GM18502 (cell line): Measurements from ENCODE around the gene NAA40.

Experiments used
- ATAC-seq: cut with Tn5 transposase; IDR thresholded peaks from one replicate; pipeline ENCODE4 v1.9.1; 2021; ENCODE audit warnings: mild to moderate bottlenecking; ENCODE audit not compliant: unreplicated experiment, poor library complexity

The NAA40 gene

GRCh38 chr11:63938479-63939396 is at the start of gene NAA40:
Gene NAA40, plus strand, starts transcription at chr11:63939002. Its CDS starts 95 bp downstream, at chr11:63939097.
- ATAC-seq = peak; percentile 92

GRCh38 chr11:63889344-63889743 is 49.5 kb upstream of the NAA40 start:
- ATAC-seq = no peak

DNA sequence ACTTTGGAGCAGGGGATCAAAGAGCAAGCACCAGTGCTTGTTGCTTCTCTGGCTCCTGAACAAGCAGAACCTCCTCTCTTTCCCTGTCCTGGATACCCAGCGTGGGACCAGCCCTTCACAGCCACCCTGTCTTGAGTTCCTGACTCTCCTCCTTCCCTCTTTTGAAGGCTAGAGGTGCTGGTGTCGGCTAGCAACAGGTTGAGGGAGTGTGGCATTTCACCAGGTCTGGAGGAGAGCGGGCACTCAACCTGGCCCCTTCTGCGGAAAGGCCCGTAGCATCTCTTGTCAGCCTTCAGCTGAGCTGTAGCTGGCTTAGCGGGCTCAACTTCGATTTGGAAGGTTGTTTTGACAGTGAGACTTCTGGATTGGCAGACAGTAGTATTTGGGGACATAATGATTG is 48.4 kb upstream of the NAA40 start:
- no peak for ATAC-seq

DNA sequence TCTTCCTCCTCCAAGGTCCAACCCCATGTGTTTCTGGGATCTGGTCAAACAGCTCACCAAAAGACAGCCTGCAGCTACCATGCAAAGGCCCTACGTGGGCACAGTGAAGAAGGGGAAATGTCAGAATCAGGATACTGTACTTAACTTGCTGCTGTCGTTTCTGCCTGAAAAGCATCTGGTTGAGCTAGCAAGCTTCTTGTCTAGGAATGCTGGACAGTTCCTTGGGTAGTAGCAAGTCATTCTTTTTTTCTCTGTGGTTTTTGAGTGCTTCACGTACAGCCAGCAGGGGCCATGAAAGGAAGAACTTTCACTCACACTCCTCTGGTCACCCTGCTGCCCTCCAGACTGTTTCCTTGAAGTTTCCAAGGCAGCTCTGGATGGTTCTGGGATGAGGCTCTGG is 46.6 kb upstream of the NAA40 start:
- ATAC-seq = no peak

DNA sequence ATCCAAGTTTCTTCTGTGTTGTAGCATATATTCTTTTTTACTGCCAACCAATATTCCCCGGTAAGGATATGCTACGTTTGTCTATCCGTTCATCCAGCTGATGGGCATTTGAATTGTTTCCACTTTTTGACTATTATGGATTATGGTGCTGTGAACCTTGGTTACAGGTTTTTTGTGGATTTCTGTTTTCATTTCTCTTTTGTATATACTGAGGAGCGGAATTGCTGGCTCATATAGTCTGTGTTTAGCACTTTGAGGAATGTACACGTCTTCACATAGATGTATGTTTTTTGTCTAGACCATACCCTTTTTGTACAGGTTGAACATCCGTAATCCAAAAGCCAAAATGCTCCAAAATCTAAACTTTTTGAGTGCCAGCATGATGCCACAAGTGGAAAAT is 45.4 kb upstream of the NAA40 start:
- no peak for ATAC-seq

DNA sequence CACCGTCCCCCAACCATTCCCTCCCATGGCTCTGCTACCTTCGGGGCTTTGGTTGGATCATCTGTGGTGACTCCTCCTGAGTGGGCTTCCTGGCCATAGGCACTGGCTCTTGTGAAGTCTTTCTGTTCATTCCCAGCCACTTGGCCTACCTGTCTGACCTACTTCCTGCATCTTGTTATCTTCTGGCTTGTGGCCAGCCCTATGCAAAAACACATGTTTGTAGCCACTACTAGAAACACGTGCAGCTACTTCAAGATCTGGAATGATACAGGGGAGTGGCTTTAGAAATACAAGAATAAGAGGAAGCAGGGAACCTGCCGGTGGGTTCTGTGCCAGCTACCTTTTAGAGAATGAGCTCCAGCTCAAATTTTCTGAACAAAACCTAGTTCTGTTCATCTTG is 42.7 kb upstream of the NAA40 start:
- no peak for ATAC-seq

- ATAC-seq = no peak
Observed at GRCh38 chr11:63897459-63898146, 41.2 kb upstream of the NAA40 start.

DNA sequence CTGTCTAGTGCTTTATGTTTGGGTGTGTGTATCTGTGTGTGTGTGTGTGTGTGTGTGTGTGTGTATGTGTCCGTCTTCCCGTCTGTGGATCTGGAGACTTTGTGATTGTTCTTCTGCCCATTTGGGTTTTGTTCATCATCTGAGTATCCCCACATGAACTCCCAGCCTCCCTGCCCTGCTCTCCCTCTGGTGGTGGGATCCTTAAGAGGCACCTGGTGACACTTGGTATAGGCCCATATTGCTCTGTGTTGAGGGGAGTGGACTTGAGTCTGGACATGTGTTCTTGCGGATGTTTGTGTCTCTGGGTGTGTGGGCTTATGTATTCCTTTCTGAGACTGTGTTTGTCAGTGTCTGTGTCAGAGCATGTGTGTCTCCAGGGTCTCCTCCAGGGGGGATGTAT is 37.1 kb upstream of the NAA40 start:
- ATAC-seq = no peak

GRCh38 chr11:63903884-63904283 is 34.9 kb upstream of the NAA40 start:
- no peak for ATAC-seq

GRCh38 chr11:63904743-63905142 is 34.1 kb upstream of the NAA40 start:
- ATAC-seq = no peak

DNA sequence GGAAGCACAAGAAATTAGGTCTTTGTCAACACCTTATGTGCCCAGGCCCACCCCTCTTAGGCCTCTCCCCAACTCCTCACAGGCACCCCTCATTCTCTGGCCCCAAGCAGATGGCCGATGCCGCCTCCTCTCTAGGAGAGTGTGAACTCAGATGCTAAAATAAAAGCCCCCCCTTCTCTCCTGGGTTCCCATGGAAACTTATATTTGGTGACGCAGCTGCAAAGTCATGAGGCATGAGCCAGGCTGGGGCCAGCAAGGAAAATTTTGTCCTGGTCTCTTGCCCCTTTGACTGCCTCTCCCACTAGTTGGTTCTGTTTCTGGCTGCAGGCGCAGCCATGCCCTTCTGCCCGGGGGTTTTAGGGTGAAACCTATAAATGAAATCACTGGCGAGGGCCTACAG is 33.6 kb upstream of the NAA40 start:
- ATAC-seq = no peak

DNA sequence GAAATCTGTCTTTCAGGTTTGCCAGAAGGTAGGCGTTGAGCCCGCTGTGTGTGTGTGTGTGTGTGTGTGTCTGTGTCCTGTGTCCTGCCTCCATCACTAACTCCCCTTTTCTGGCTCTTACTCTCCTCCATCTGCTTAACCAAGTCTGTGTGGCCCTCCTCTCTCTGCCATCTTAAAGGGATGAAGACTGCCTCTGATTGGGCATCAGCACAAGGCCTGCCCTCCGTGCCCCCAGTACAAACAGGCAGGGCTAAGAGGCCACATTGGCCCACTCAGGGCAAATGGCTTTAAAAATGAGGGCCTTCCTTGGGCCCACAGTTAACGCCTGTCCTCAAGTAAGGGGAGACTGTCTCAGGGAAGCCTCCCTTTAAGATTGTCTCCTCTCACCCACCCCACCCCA is 32.7 kb upstream of the NAA40 start:
- ATAC-seq = no peak

- ATAC-seq = no peak
Observed at GRCh38 chr11:63906585-63906984, 32.2 kb upstream of the NAA40 start.

- ATAC-seq = no peak
Observed at GRCh38 chr11:63907063-63907462, 31.7 kb upstream of the NAA40 start.

- ATAC-seq = no peak
Observed at GRCh38 chr11:63907808-63908530, 30.8 kb upstream of the NAA40 start.

- ATAC-seq = no peak
Observed at GRCh38 chr11:63908631-63909401, 30.0 kb upstream of the NAA40 start.

DNA sequence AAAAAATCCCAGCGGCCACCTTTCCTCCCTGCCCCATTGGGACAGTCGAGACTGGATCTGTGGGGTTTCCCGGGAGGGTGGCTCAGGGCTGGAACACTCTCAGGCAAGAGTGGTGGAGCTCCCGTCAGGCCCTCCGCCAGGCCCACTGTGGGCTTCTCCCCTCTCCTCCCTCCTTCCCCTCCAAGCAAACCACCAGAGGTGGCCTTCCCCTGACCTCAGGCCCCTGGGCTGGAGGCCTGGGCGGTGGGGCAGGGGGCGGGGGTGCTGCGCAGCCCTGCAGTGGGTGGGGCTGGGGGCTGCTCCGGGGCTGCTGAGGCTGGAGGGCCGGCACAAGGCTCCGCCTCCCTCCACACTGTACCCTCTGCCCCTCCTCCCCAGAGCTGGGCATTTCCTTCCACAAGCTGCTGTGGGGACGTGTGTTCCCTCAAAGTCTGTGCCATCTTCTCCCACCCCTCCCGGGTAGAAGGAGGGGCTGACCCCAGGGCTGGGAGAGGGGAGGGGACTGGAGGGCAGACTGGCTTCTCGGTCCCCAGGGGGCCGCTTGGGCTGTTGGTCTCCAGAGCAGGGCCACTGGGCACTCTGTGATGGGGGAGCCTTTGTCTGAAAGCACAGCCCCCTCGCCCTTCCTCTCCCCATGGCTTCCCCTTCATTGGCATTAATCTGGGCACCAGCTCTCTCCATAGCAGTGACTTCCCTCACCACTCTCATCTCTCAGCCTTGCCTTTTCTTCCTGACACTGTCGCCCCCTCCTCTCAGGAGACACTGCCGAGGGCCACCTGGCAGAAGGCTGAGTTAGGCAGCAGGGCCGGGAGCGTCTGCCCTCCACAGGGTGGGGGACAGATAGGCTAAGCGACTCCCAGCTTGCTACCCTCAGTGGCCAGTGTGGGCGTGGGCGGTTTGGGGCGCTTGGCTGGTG is 29.0 kb upstream of the NAA40 start:
- ATAC-seq = no peak

DNA sequence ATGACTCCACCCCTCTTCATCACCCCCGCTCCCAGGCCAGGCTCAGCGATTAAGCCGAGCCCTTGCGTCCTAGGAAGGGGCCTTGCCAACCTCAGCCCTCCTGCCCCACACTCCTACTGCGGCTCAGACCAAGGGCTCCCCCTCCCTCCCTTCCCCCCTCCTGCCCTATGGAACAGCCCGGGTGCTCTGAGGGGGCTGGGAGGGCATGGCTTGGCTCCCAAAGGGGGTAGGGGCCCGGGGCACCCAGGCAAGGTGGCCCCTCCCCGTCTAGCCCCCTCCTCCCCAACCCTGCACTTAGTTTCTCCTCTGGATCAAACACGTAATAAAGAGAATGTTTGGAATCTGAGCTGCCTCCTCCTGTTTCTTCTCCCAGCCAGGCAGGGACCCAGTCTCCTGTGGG is 28.1 kb upstream of the NAA40 start:
- ATAC-seq = no peak

DNA sequence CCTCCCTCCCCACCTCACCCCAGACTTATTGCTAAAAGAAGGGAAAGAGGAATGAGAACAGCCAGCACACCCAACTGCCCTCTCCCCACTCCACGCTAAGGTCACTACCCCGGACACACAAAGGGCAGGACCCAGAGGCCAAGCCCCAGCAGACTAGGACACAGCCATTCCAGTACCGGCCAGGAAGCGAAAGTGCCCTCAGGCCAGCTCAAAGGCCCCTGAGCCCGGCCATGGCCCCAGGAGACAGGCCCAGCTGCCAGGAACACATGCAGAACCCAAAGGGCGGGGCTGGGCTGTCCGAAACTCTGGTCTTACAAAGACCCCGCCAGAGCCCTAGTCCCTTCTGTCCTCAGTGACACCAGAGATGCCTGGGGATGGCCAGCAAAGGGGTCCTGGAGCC is 27.4 kb upstream of the NAA40 start:
- ATAC-seq = no peak
